H1 (cell line): ENCODE data around the gene EMP2.

Experiments used
- ASH2L ChIP-seq: fragments of 200-600, 300-600 bp; sonication (generic); IDR thresholded peaks from one replicate; pipeline ENCODE4 v1.7.1; 2017; ENCODE audit warnings: low read length
- ATF3 ChIP-seq: IDR thresholded peaks from 2 replicates; pipeline ENCODE4 v1.6.1; 2011; ENCODE audit warnings: low read depth, mild to moderate bottlenecking, low read length; ENCODE audit not compliant: insufficient read depth
- CTCF ChIP-seq, 3 experiments: IDR thresholded peaks; 1 replicate in 2 of 3; 2 replicates in 1 of 3; pipeline versions ENCODE4 v1.5.1 to v1.6.1; 2011; ENCODE audit warnings: low read length in 3 of 3, mild to moderate bottlenecking in 3 of 3, inconsistent platforms in 2 of 3, low read depth in 1 of 3, moderate library complexity in 1 of 3; ENCODE audit not compliant: insufficient read depth in 1 of 3; ENCODE audit errors: control extremely low read depth in 1 of 3
- HDAC6 ChIP-seq: IDR thresholded peaks from one replicate; pipeline ENCODE4 v1.7.1; 2012; ENCODE audit warnings: low read depth, mild to moderate bottlenecking, inconsistent platforms, low read length, moderate library complexity
- JUND ChIP-seq: IDR thresholded peaks from 2 replicates; pipeline ENCODE4 v1.6.1; 2011; ENCODE audit warnings: mild to moderate bottlenecking, improper control_type of control experiment, low read length
- KDM1A ChIP-seq: fragments of 200-600, 300-600 bp; sonication (generic); IDR thresholded peaks from 2 replicates; pipeline ENCODE4 v1.7.1; 2016; ENCODE audit warnings: mild to moderate bottlenecking, low read length, borderline replicate concordance
- MAX ChIP-seq: IDR thresholded peaks from 2 replicates; pipeline ENCODE4 v1.6.1; 2012; ENCODE audit warnings: inconsistent platforms
- POLR2A ChIP-seq, 2 experiments: IDR thresholded peaks; 1 replicate in 1 of 2; 2 replicates in 1 of 2; pipeline ENCODE4 v1.6.1; 2011; ENCODE audit warnings: low read depth in 2 of 2, low read length in 2 of 2, mild to moderate bottlenecking in 2 of 2; ENCODE audit errors: control extremely low read depth in 1 of 2
- POLR2AphosphoS5 ChIP-seq: IDR thresholded peaks from 2 replicates; pipeline ENCODE4 v1.6.1; 2011; ENCODE audit warnings: low read depth, low read length
- RAD21 ChIP-seq, 2 experiments: IDR thresholded peaks in 1 of 2; conservative IDR thresholded peaks in 1 of 2; 2 replicates each; pipeline ENCODE4 v1.6.1; 2011; ENCODE audit warnings: low read depth in 2 of 2, low read length in 2 of 2, improper control_type of control experiment in 1 of 2, inconsistent platforms in 1 of 2, mild to moderate bottlenecking in 1 of 2, moderate library complexity in 1 of 2
- RFX5 ChIP-seq: IDR thresholded peaks from 2 replicates; pipeline ENCODE4 v1.6.1; 2011; ENCODE audit warnings: low read depth, low read length, improper control_type of control experiment, borderline replicate concordance
- USF2 ChIP-seq: IDR thresholded peaks from 2 replicates; pipeline ENCODE4 v1.6.1; 2011; ENCODE audit warnings: low read length, improper control_type of control experiment
- YY1 ChIP-seq: IDR thresholded peaks from 2 replicates; pipeline ENCODE4 v1.6.1; 2011; ENCODE audit warnings: low read depth, mild to moderate bottlenecking, low read length
- ZNF274 ChIP-seq: IDR thresholded peaks from 2 replicates; pipeline ENCODE4 v1.7.0; 2012; ENCODE audit warnings: low read length, borderline replicate concordance; ENCODE audit errors: extremely low read depth

- TF ChIP-seq MAX (no peak), POLR2A (IDR thresholded peaks at IDR 0.05; ENCODE audit: control extremely low read depth in 1 of 2, low read depth in 2 of 2, low read length in 2 of 2) (no peak), ZNF274 (no peak), HDAC6 (no peak), CTCF (IDR thresholded peaks at IDR 0.05; ENCODE audit: control extremely low read depth in 1 of 3, insufficient read depth in 1 of 3, low read depth in 1 of 3, low read length in 3 of 3) (no peak), KDM1A (no peak), YY1 (no peak), USF2 (no peak), RAD21 (IDR thresholded peaks at IDR 0.05 in 1 of 2, conservative IDR thresholded peaks at IDR 0.05 in 1 of 2; ENCODE audit: low read depth in 2 of 2, low read length in 2 of 2) (no peak), RFX5 (no peak), POLR2AphosphoS5 (no peak), ATF3 (no peak), ASH2L (no peak), JUND (no peak)
Measured at GRCh38 chr16:10564591-10564990, 15.8 kb downstream of the EMP2 start.
